Trophoblast cell (in vitro differentiated cells and primary cell): ENCODE data around the gene RBFOX2.

Source experiments
- DNase-seq, 2 donors: peaks; one replicate each; pipeline ENCODE4 v3.0.0-alpha.2; 2016
- H2AFZ ChIP-seq: 2 replicates; pipeline ENCODE4 v1.6.1; 2013; ENCODE audit warnings: low read length, moderate library complexity, mild to moderate bottlenecking; ENCODE audit not compliant: insufficient read depth, poor library complexity
- H2AK5ac ChIP-seq: 2 replicates; pipeline ENCODE4 v1.6.1; 2013; ENCODE audit warnings: mild to moderate bottlenecking, low read length
- H2BK120ac ChIP-seq: 2 replicates; pipeline ENCODE4 v1.6.1; 2013; ENCODE audit warnings: low read length, mild to moderate bottlenecking, moderate library complexity; ENCODE audit not compliant: insufficient read depth, poor library complexity
- H2BK12ac ChIP-seq: 2 replicates; pipeline ENCODE4 v1.6.1; 2013; ENCODE audit warnings: mild to moderate bottlenecking, low read length, moderate library complexity
- H2BK5ac ChIP-seq: 2 replicates; pipeline ENCODE4 v1.6.1; 2013; ENCODE audit warnings: low read length, low read depth, moderate library complexity, mild to moderate bottlenecking; ENCODE audit not compliant: poor library complexity
- H3K14ac ChIP-seq: 2 replicates; pipeline ENCODE4 v1.6.1; 2013; ENCODE audit warnings: mild to moderate bottlenecking, low read length
- H3K18ac ChIP-seq: 2 replicates; pipeline ENCODE4 v1.6.1; 2013; ENCODE audit warnings: mild to moderate bottlenecking, low read length
- H3K23ac ChIP-seq: 2 replicates; pipeline ENCODE4 v1.6.1; 2013; ENCODE audit warnings: low read length
- H3K27ac ChIP-seq: 2 replicates; pipeline ENCODE4 v1.5.1; 2013; ENCODE audit warnings: low read depth, mild to moderate bottlenecking, inconsistent platforms, low read length, moderate library complexity
- H3K27me3 ChIP-seq: 2 replicates; pipeline ENCODE4 v1.6.1; 2013; ENCODE audit warnings: inconsistent platforms, mild to moderate bottlenecking, low read length, moderate library complexity; ENCODE audit not compliant: insufficient read depth
- H3K36me3 ChIP-seq, 2 experiments: 1 replicate in 1 of 2; 2 replicates in 1 of 2; pipeline ENCODE4 v1.6.1; 2013; ENCODE audit warnings: low read length in 2 of 2, mild to moderate bottlenecking in 2 of 2, moderate library complexity in 1 of 2; ENCODE audit not compliant: insufficient read depth in 2 of 2, control insufficient read depth in 1 of 2
- H3K4ac ChIP-seq: 2 replicates; pipeline ENCODE4 v1.6.1; 2013; ENCODE audit warnings: low read depth, mild to moderate bottlenecking, low read length, moderate library complexity
- H3K4me1 ChIP-seq, 2 experiments: 1 replicate in 1 of 2; 2 replicates in 1 of 2; pipeline ENCODE4 v1.6.1; 2013; ENCODE audit warnings: low read length in 2 of 2, mild to moderate bottlenecking in 2 of 2, moderate library complexity in 1 of 2; ENCODE audit not compliant: insufficient read depth in 2 of 2, control insufficient read depth in 1 of 2
- H3K4me2 ChIP-seq: 2 replicates; pipeline ENCODE4 v1.6.1; 2013; ENCODE audit warnings: inconsistent platforms, mild to moderate bottlenecking, low read length, moderate library complexity
- H3K4me3 ChIP-seq: 2 replicates; pipeline ENCODE4 v1.5.1; 2013; ENCODE audit warnings: mild to moderate bottlenecking, low read depth, low read length, inconsistent platforms
- H3K79me1 ChIP-seq: one replicate; pipeline ENCODE4 v1.6.1; 2013; ENCODE audit warnings: low read length
- H3K79me2 ChIP-seq: 2 replicates; pipeline ENCODE4 v1.6.1; 2013; ENCODE audit warnings: low read length, mild to moderate bottlenecking; ENCODE audit not compliant: control insufficient read depth, insufficient read depth, poor library complexity
- H3K9ac ChIP-seq: 2 replicates; pipeline ENCODE4 v1.6.1; 2013; ENCODE audit warnings: mild to moderate bottlenecking, low read length
- H3K9me3 ChIP-seq: 2 replicates; pipeline ENCODE4 v1.6.1; 2013; ENCODE audit warnings: low read depth, mild to moderate bottlenecking, control low read depth, inconsistent platforms, low read length; ENCODE audit not compliant: insufficient read depth
- H4K12ac ChIP-seq: 2 replicates; pipeline ENCODE4 v1.6.1; 2013; ENCODE audit warnings: low read depth, mild to moderate bottlenecking, low read length, moderate library complexity
- H4K8ac ChIP-seq: 2 replicates; pipeline ENCODE4 v1.6.1; 2013; ENCODE audit warnings: low read depth, mild to moderate bottlenecking, low read length, moderate library complexity
- H4K91ac ChIP-seq: one replicate; pipeline ENCODE4 v1.6.1; 2013; ENCODE audit warnings: low read depth, mild to moderate bottlenecking, low read length, moderate library complexity
- WGBS: extraction: QIAGEN DNeasy Blood & Tissue Kit; methylation state at CpG from one replicate; pipeline ENCODE4 v1.1.7; 2013; ENCODE audit warnings: missing lambda C conversion rate; ENCODE audit not compliant: insufficient read length, insufficient coverage; ENCODE audit errors: extremely low coverage; 5-methylcytosine and 5-hydroxymethylcytosine counted together

The RBFOX2 gene

GRCh38 chr22:35812600-35812999 lies 216.0 kb downstream of the RBFOX2 start:
- no peak overlapping the region for H4K91ac ChIP-seq
- no peak overlapping the region for H2BK5ac ChIP-seq
- DNase-seq: no peak
- H3K27me3 ChIP-seq: no peaks in the 10 kb centered on the region
- H3K4me3 ChIP-seq: no peak overlapping the region
- H4K12ac ChIP-seq: no peak overlapping the region
- no peak overlapping the region for H2BK12ac ChIP-seq
- H3K18ac ChIP-seq: no peak overlapping the region
- no peak overlapping the region for H3K4ac ChIP-seq
- no peaks in the 10 kb centered on the region for H3K4me1 ChIP-seq
- H3K9me3 ChIP-seq: no peaks in the 10 kb centered on the region
- no peak overlapping the region for H3K27ac ChIP-seq
- H4K8ac ChIP-seq: no peak overlapping the region
- H3K9ac ChIP-seq: no peak overlapping the region
- H2AFZ ChIP-seq: no peak overlapping the region
- H3K14ac ChIP-seq: no peak overlapping the region
- H3K79me2 ChIP-seq: no peaks in the 10 kb centered on the region
- no CpG with 5 or more reads among the region's 4 CpGs for WGBS
- H3K4me2 ChIP-seq: no peak overlapping the region
- no peak overlapping the region for H2AK5ac ChIP-seq
- no peak overlapping the region for H3K23ac ChIP-seq
- no peaks in the 10 kb centered on the region for H3K79me1 ChIP-seq
- no peak overlapping the region for H2BK120ac ChIP-seq
- peaks cover 8 to 13% of the 10 kb centered on the region in 2 experiments for H3K36me3 ChIP-seq

DNA sequence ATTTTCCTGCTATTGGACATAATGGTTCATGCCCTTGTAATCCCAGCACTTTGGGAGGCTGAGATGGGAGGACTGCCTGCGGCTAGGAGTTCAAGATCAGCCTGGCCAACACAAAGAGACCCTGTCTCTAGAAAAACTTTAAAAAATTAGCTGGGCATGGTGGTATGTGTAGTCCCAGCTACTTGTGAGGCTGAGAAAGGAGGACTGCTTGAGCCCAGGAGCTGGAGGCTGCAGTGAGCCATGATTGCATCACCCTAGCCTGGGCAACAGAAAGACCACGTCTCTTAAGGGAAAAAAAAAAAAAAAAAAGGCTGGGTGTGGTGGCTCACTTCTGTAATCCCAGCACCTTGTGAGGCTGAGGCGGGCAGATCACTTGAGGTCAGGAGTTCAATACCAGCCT lies 217.0 kb downstream of the RBFOX2 start:
- Histone ChIP-seq H3K9me3 (no peaks in the 10 kb centered on the region), H3K4me1 (no peaks in the 10 kb centered on the region), H2BK12ac (no peak overlapping the region), H3K79me1 (no peaks in the 10 kb centered on the region), H3K27me3 (no peaks in the 10 kb centered on the region), H3K4ac (no peak overlapping the region), H4K91ac (no peak overlapping the region), H2BK5ac (no peak overlapping the region), H3K14ac (no peak overlapping the region), H4K12ac (no peak overlapping the region), H3K36me3 (peaks cover 8 to 10% of the 10 kb centered on the region in 2 experiments), H3K4me3 (no peak overlapping the region), H3K4me2 (no peak overlapping the region), H4K8ac (no peak overlapping the region), H2AK5ac (no peak overlapping the region), H3K27ac (no peak overlapping the region), H3K18ac (no peak overlapping the region), H3K23ac (no peak overlapping the region), H2AFZ (no peak overlapping the region), H3K79me2 (no peaks in the 10 kb centered on the region), H3K9ac (no peak overlapping the region), H2BK120ac (no peak overlapping the region)
- no CpG with 5 or more reads among the region's 3 CpGs for WGBS
- peak; percentile 80 to 92 for DNase-seq

DNA sequence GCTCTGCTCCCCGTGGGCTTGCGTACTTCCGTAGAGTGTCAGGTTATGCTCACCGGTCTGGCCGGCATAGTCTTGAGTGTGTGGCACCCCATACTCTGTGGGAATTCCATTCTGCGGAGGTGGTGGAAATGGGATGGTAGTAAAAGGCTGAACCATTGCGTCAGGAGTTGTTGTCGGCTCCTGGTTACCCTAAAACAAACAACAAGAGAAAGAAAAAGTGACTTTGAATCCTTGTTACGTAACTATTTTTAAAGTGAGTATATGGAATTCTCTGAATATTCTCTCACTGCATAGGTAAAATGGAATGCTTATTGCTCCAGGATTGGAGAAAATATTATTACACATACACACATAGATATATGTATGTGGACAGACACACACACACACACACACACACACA lies 218.8 kb downstream of the RBFOX2 start:
- H4K8ac ChIP-seq: no peak overlapping the region
- no peak overlapping the region for H3K18ac ChIP-seq
- H2BK5ac ChIP-seq: no peak overlapping the region
- no peaks in the 10 kb centered on the region for H3K79me1 ChIP-seq
- no peak overlapping the region for H3K4ac ChIP-seq
- peaks cover 8 to 11% of the 10 kb centered on the region in 2 experiments for H3K36me3 ChIP-seq
- no peak overlapping the region for H3K23ac ChIP-seq
- no peak overlapping the region for H2BK12ac ChIP-seq
- H4K91ac ChIP-seq: no peak overlapping the region
- H3K9ac ChIP-seq: no peak overlapping the region
- no peaks in the 10 kb centered on the region for H3K9me3 ChIP-seq
- no peak overlapping the region for H3K4me3 ChIP-seq
- no CpG with 5 or more reads among the region's 9 CpGs for WGBS
- H2AK5ac ChIP-seq: no peak overlapping the region
- no peak overlapping the region for H3K4me2 ChIP-seq
- H3K14ac ChIP-seq: no peak overlapping the region
- H2BK120ac ChIP-seq: no peak overlapping the region
- DNase-seq: peak; percentile 70 to 88
- no peak overlapping the region for H4K12ac ChIP-seq
- no peak overlapping the region for H2AFZ ChIP-seq
- no peak overlapping the region for H3K27ac ChIP-seq
- no peaks in the 10 kb centered on the region for H3K4me1 ChIP-seq
- no peaks in the 10 kb centered on the region for H3K79me2 ChIP-seq
- H3K27me3 ChIP-seq: no peaks in the 10 kb centered on the region

- no CpG with 5 or more reads among the region's 2 CpGs for WGBS
- H4K12ac ChIP-seq: no peak overlapping the region
- no peaks in the 10 kb centered on the region for H3K4me1 ChIP-seq
- no peak overlapping the region for H2BK12ac ChIP-seq
- H3K9ac ChIP-seq: no peak overlapping the region
- no peak overlapping the region for H2BK5ac ChIP-seq
- H3K18ac ChIP-seq: no peak overlapping the region
- no peak overlapping the region for H2BK120ac ChIP-seq
- H2AK5ac ChIP-seq: no peak overlapping the region
- no peak overlapping the region for H3K27ac ChIP-seq
- no peak overlapping the region for H3K4ac ChIP-seq
- no peaks in the 10 kb centered on the region for H3K79me2 ChIP-seq
- H3K27me3 ChIP-seq: no peaks in the 10 kb centered on the region
- no peak for DNase-seq
- H3K4me3 ChIP-seq: no peak overlapping the region
- H3K9me3 ChIP-seq: no peaks in the 10 kb centered on the region
- no peaks in the 10 kb centered on the region for H3K79me1 ChIP-seq
- H3K14ac ChIP-seq: no peak overlapping the region
- H3K36me3 ChIP-seq: peaks cover 8 to 11% of the 10 kb centered on the region in 2 experiments
- H4K91ac ChIP-seq: no peak overlapping the region
- no peak overlapping the region for H2AFZ ChIP-seq
- H3K4me2 ChIP-seq: no peak overlapping the region
- H3K23ac ChIP-seq: no peak overlapping the region
- no peak overlapping the region for H4K8ac ChIP-seq
Measured at GRCh38 chr22:35808377-35808776, 220.2 kb downstream of the RBFOX2 start.
